Measurements from ENCODE around the gene RPTOR.

RPTOR gene

DNA sequence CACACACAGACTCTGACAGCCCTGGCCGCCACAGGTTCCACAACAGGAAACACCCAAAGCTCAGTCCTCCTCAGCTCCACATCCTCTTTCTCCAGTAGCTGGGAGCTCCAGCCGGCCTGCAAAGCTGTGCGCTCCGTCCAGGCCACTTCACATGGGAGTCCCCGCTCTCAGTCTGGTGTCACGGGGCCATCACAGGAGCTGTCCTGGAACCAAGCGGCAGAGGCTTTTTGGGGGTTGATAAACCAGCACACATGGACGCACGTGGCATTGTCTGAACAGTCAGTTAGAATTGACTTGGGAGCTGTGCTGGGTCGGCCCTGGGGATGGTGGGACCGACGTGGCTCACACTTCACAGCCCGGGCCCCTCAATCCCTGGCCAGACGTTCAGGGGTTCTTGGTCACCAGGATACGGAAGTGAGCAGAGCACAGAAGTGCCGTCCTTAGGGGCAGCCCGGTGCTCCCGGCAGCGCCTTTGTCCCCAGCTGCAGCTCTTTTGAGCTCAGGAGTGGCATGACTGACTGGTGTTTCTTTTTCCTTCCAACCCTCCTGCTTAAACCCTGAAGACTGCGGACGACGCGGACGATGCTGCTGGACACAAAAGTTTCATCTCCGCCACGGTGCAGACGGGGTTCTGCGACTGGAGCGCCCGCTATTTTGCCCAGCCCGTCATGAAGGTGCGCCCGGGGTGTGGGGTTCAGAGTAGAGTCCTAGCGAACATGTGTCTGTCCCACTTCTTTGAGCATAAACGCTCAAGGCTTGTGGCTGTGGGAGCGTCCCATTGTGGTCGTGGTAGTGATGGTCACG lies 380.4 kb downstream of the RPTOR start:
- DNase-seq (ENCODE audit: low read depth in 3 of 3): no peak

GRCh38 chr17:80925688-80926335 lies 381.2 kb downstream of the RPTOR start:
- DNase-seq (ENCODE audit: low read depth in 3 of 3): no peak

DNA sequence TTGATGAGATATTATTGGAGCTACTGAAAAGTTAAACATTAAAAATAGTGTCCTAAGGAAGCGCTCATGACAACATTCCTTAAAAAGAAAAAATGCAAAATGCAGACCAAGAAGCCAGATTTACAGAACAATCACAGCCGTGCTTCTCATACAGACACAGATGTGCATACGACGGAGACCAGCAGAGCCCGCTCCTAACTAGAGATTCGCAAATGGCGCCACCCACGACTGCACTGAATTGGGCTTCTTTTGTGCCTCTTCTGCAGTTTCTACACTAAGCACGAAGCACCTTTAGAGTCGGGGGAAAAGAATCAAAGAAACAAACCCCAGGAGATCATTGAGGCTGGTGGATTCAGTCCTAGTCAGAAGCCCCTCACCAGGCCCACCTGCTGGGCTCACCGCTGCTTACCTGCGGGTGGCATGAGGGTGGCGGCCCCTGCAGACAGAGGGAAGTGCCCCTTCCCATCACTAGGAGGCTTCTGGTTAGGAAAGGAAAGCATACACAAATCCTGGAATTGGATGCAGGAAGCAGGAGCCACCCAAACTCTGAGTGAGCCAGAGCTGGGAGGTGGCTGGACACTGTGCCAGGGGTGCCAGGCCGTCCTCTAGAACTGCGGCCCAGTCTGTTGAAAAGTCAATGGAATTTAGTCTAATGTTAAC lies 382.1 kb downstream of the RPTOR start:
- no peak for DNase-seq (ENCODE audit: low read depth in 3 of 3)

DNA sequence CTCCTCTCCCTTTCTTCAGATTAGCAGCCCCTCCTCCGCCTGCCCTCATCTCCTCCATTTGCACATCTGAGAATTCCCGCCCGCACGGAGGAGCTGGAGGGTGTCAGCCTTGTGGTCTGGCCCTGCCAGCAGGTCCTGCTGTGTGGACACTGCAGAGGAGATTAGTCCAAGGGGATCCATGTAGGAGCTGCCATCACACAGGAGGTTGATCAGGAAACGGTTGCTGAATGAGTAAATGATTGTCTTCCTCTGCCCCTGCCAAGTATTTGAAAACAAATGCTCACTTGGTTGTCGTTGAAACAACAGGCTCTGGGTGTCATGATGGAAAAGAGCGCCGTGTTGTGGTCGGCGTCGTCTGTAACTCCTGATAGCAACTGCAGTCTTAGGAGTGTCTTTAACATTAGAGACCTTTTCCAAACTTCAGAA lies 383.2 kb downstream of the RPTOR start:
- DNase-seq (ENCODE audit: low read depth in 3 of 3): no peak

DNA sequence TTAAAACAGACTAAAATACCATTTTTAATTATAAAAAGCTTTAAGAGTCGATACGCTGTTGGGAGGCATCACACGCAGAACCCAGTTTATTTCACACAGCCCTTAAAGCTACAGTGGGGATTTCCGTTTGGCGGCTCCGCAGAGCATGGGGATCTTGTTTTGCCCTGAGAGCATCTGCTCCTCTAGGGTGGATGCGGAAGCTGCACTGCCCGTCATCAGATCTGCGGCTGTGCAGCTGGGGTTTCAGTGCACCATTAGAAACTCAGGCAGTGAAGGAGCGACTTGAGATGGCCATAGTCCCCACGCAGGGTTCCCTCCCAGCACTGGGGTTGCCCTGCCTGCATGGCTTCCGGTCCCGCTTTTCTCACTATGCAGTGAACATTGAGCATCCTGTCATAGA lies 384.8 kb downstream of the RPTOR start:
- no peak for DNase-seq (ENCODE audit: low read depth in 3 of 3)

- no peak for DNase-seq (ENCODE audit: low read depth in 3 of 3)
Observed at GRCh38 chr17:80930335-80931279, 386.0 kb downstream of the RPTOR start.

DNA sequence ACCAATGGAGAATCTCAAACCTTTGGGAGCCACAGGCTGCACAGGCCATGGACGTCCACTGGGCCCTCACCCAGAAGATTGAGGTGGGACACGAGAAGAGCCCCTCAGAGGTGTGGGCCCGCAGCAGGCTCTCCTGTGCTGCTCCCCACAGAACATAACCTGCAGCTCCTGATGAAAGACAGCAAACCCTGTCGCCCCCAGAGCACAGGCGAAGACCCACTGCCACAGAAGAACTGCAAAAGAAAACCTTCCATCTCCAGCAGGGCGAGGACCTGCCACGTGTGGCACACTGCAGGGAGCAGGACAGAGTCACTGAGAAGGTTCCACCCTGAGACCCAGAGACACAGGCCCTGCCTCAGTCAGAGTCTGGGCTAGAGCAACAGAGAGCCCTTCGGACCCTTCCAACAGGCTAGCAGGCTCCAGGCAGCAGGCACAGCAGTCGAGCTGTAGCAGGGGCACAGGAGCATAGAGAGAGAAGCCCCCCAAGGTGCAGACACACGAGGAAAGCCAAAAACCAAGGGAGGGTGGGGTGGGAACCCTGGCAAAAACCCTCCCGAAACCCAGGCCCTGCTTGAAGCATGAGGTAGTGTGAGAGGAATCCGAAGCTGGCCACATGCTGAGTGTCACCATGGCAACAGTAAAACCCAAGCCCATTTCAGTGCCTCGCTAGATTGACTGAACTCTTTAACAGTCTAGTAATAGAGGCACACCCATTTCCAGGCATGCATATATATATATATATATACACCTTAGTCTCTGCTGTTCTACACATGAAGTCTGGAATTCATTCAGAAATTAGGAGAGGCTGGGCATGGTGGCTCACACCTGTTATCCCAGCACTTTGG lies 387.0 kb downstream of the RPTOR start:
- no peak for DNase-seq (ENCODE audit: low read depth in 3 of 3)

DNA sequence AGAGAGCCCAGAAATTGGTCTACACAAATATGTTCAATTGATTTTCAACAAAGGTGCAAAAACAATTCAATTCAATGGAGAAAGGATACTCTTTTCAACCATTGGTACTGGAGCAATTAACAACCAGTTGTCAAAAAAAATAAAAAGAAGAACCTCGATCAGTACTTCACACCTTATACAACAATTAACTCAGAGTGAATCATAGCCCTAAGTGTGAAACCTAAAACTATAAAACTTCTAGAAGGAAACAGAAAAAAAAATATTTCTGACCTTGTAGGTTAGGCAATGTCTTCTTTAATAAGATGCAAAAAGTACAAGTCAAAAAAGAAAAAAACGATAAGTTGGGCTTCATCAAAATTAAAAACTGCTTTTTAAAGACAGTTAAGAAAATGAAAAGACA lies 390.9 kb downstream of the RPTOR start:
- no peak for DNase-seq (ENCODE audit: low read depth in 3 of 3)

GRCh38 chr17:80936218-80936617 lies 391.6 kb downstream of the RPTOR start:
- DNase-seq (ENCODE audit: low read depth in 3 of 3): no peak

GRCh38 chr17:80936723-80937122 lies 392.1 kb downstream of the RPTOR start:
- no peak for DNase-seq (ENCODE audit: low read depth in 3 of 3)

GRCh38 chr17:80937462-80938381 lies 393.1 kb downstream of the RPTOR start:
- no peak for DNase-seq (ENCODE audit: low read depth in 3 of 3)

DNA sequence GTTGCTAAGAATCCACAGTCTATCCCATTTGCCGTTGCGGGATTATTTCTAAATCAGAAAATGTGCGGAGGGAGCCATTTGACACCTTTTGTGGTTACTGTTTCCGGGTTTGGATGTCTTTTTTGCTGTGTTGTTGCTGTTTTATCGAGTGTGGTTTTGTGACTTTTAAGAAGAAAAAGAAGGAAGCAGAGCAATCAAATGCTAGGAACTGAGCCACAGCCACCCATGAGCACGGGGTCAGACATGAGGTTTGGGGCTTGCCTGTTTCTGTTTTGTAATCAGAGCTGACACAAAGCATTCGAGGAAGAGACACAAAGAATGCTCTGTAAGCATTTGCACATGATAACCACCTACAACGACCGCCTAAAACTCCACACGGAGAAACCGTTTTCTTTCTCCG lies 393.9 kb downstream of the RPTOR start:
- no peak for DNase-seq (ENCODE audit: low read depth in 3 of 3)

DNA sequence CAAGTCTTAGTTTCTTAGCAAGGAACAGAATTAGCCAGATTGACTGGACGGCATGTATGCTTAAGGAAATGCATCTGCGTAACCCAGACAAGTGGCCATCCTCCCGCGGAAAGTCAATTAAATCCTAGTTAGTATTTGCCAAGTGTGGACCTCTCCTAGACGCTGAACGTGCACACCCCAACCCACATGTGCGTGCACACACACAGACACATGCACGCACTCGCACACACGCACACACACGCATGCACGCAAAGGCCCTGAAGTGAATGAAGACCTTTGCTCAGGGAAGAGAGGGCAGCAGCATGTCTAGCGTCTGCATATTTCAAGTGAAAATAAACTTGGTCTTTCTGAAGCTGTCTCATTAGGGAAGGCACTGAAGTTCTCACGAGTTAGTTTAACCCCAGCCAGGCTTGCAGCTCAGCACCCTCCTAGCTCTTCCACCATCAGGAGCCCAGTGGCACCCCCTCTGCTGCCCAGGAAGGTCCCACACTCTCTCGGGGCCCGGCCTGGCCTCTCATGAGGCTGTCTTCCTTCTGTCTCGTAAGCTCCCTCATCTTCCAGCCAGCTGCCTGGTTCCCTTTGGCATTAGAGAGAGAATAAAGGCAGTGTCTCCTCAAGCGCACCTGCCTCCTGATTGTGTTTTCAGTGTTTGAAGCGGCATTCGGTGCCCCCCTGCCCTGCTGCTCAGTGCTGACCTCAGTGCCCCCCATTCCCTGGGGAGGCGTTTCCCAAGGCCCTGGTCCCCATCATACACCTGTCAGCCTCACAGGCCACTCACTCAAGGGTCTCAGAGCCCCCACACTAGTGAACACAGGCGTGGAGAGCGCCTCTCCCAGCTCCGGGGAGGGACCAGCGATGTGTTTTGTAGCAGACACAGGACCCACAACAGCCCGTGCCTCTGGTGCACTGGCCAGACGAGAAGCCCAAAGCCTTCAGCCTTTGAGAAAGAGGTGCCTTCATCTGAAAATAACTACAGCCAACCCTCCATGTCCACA lies 394.8 kb downstream of the RPTOR start:
- no peak for DNase-seq (ENCODE audit: low read depth in 3 of 3)

- DNase-seq (ENCODE audit: low read depth in 3 of 3): no peak
Observed at GRCh38 chr17:80940171-80941123, 395.8 kb downstream of the RPTOR start.

- DNase-seq (ENCODE audit: low read depth in 3 of 3): no peak
Observed at GRCh38 chr17:80941171-80941570, 396.5 kb downstream of the RPTOR start.

DNA sequence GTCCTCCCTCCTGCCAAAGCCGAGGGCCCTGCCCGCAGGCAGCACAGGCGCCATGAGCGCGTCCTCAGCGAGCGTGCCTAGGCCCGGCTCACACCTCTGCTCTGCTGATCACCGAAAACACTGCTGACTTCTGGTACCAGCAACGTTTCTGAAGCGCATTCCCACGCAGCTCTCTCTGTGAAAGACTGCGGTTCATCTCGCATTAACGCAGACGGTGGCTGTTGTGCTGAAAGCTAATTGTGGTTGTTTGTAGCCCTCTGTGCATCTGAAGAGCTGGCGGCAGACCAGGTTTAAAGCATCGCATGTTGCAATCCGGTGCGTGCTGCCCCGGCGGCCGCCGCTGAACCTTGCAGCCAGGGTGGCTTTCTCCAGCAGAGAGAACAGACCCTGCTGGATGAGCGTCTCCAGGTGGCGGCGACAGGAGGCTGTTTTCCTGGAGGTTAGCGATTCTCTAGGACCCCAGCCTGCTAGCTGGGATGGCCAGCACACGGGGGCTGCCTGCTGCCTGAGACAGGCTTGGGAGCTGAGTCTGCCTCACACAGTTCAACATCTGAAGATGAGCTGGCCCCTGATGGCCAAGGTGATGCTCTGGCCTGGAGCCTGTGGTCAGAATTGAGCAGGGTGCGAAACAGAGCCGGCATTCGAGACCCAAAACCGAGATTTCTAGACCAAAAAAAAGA lies 397.2 kb downstream of the RPTOR start:
- no peak for DNase-seq (ENCODE audit: low read depth in 3 of 3)
